ENCODE measurements around the gene GSTO2.

The GSTO2 gene

GRCh38 chr10:104314591-104315485 lies 45.9 kb downstream of the GSTO2 start:
- no peak for DNase-seq
- Histone ChIP-seq H3K4me1 (peaks cover 3 to 64% (median 47%) of the 10 kb centered on the region in 4 donors), H3K36me3 (peaks cover 30 to 47% (median 41%) of the 10 kb centered on the region in 3 donors), H3K27ac (no peak overlapping the region), H3K9me3 (no peaks in the 10 kb centered on the region), H3K27me3 (no peaks in the 10 kb centered on the region), H3K4me3 (no peak overlapping the region)
- intact Hi-C loops (cut with DNase I; ENCODE audit: low total_unique reads) = no loop called here
- TF ChIP-seq CTCF (IDR thresholded peaks at IDR 0.05) = no peak

- no peak for TF ChIP-seq CTCF (IDR thresholded peaks at IDR 0.05)
- H3K27ac ChIP-seq = no peak overlapping the region
- intact Hi-C loops (cut with DNase I; ENCODE audit: low total_unique reads) = no loop called here
- H3K4me1 ChIP-seq = peaks cover 3 to 64% (median 47%) of the 10 kb centered on the region in 4 donors
- H3K9me3 ChIP-seq = no peaks in the 10 kb centered on the region
- peaks cover 30 to 47% (median 41%) of the 10 kb centered on the region in 3 donors for H3K36me3 ChIP-seq
- no peak for DNase-seq
- no peak overlapping the region for H3K4me3 ChIP-seq
- no peaks in the 10 kb centered on the region for H3K27me3 ChIP-seq
These were observed 46.5 kb downstream of the GSTO2 start for GRCh38 chr10:104315486-104315921.

GRCh38 chr10:104316321-104317099 lies 47.5 kb downstream of the GSTO2 start:
- no peaks in the 10 kb centered on the region for H3K9me3 ChIP-seq
- no peak for TF ChIP-seq CTCF (IDR thresholded peaks at IDR 0.05)
- no peaks in the 10 kb centered on the region for H3K27me3 ChIP-seq
- intact Hi-C loops (cut with DNase I; ENCODE audit: low total_unique reads) = no loop called here
- H3K36me3 ChIP-seq = peaks cover 30 to 44% (median 39%) of the 10 kb centered on the region in 3 donors
- H3K4me1 ChIP-seq = peaks cover 3 to 64% (median 51%) of the 10 kb centered on the region in 4 donors
- H3K4me3 ChIP-seq = no peak overlapping the region
- H3K27ac ChIP-seq = peak overlapping the region; percentile 66 to 69
- DNase-seq = peak in 1 of 2 donors; percentile 46

GRCh38 chr10:104317269-104317710 lies 48.3 kb downstream of the GSTO2 start:
- Histone ChIP-seq H3K27me3 (no peaks in the 10 kb centered on the region), H3K9me3 (no peaks in the 10 kb centered on the region), H3K4me3 (no peak overlapping the region), H3K27ac (peak overlapping the region; percentile 66 to 69), H3K4me1 (peaks cover 3 to 64% (median 55%) of the 10 kb centered on the region in 4 donors), H3K36me3 (peaks cover 30 to 37% (median 35%) of the 10 kb centered on the region in 3 donors)
- peak; percentile 53 to 64 for DNase-seq
- intact Hi-C loops (cut with DNase I; ENCODE audit: low total_unique reads) = no loop called here
- no peak for TF ChIP-seq CTCF (IDR thresholded peaks at IDR 0.05)

GRCh38 chr10:104317726-104318299 lies 48.8 kb downstream of the GSTO2 start:
- Histone ChIP-seq H3K27ac (peak overlapping the region; percentile 66 to 69), H3K27me3 (no peaks in the 10 kb centered on the region)

More at GRCh38 chr10:104317726-104318299, 48.8 kb downstream of the GSTO2 start:
- Histone ChIP-seq H3K4me3 (no peak overlapping the region), H3K36me3 (peaks cover 29 to 32% (median 30%) of the 10 kb centered on the region in 3 donors), H3K4me1 (peaks cover 3 to 69% (median 60%) of the 10 kb centered on the region in 4 donors), H3K9me3 (no peaks in the 10 kb centered on the region)
- TF ChIP-seq CTCF (IDR thresholded peaks at IDR 0.05) = no peak
- DNase-seq = peak; percentile 13 to 58
- intact Hi-C loops (cut with DNase I; ENCODE audit: low total_unique reads) = no loop called here

Data from tibial artery (tissue), 4 donors.